ENCODE measurements around the gene KIAA1958. TPM values are rescaled to one million over a fixed set of nuclear protein-coding genes. Genes with fewer than 3 reads are reported as not detected.

KIAA1958 gene
- total and polyA plus RNA-seq, 7 donors: 0.60 to 8.0 (median 4.3) TPM

GRCh38 chr9:112447283-112447761 is 39.3 kb upstream of the KIAA1958 start:
- Histone ChIP-seq H3K4me3 (no peak overlapping the region), H3K36me3 (peaks cover 0 to 12% (median 0%) of the 10 kb centered on the region in 4 donors), H3K27me3 (no peaks in the 10 kb centered on the region), H3K4me1 (peaks cover 0 to 17% (median 11%) of the 10 kb centered on the region in 4 donors), H3K9me3 (no peaks in the 10 kb centered on the region), H3K27ac (peak overlapping the region; percentile 25 to 55 (median 37))
- WGBS, 2 donors: 36 to 44% methylated on average over 2 of the region's 2 CpGs
- TF ChIP-seq EP300 (IDR thresholded peaks at IDR 0.05): no peak
- peak; percentile 13 to 44 (median 31) for TF ChIP-seq POLR2AphosphoS5 (IDR thresholded peaks at IDR 0.05)
- intact Hi-C loops (cut with DNase I): no loop called here
- DNase-seq: no peak

GRCh38 chr9:112462855-112463254 is 23.8 kb upstream of the KIAA1958 start:
- WGBS, 2 donors: 95 to 98% methylated on average over 1 of the region's 1 CpG
- no peak overlapping the region for H3K4me3 ChIP-seq
- intact Hi-C loops (cut with DNase I): no loop called here
- TF ChIP-seq POLR2AphosphoS5 (IDR thresholded peaks at IDR 0.05): no peak
- TF ChIP-seq CTCF (IDR thresholded peaks at IDR 0.05): no peak
- no peaks in the 10 kb centered on the region for H3K27me3 ChIP-seq
- no peak for DNase-seq
- H3K9me3 ChIP-seq: peaks cover 0 to 4% (median 0%) of the 10 kb centered on the region in 4 donors
- no peak overlapping the region for H3K27ac ChIP-seq
- H3K4me1 ChIP-seq: no peaks in the 10 kb centered on the region
- peaks cover 0 to 67% (median 14%) of the 10 kb centered on the region in 4 donors for H3K36me3 ChIP-seq

- 98 to 99% methylated on average over 4 of the region's 4 CpGs for WGBS, 2 donors
- DNase-seq: no peak
- Histone ChIP-seq H3K27ac (no peak overlapping the region), H3K9me3 (peaks cover 0 to 4% (median 0%) of the 10 kb centered on the region in 4 donors), H3K27me3 (no peaks in the 10 kb centered on the region), H3K36me3 (peaks cover 0 to 57% (median 4%) of the 10 kb centered on the region in 4 donors), H3K4me1 (no peaks in the 10 kb centered on the region), H3K4me3 (no peak overlapping the region)
- intact Hi-C loops (cut with DNase I): no loop called here
- TF ChIP-seq EP300 (IDR thresholded peaks at IDR 0.05) (no peak), POLR2AphosphoS5 (IDR thresholded peaks at IDR 0.05) (no peak), POLR2A (IDR thresholded peaks at IDR 0.05) (no peak), CTCF (IDR thresholded peaks at IDR 0.05) (no peak)
Observed at GRCh38 chr9:112465352-112465751, 21.3 kb upstream of the KIAA1958 start.

GRCh38 chr9:112472996-112473395 is 13.6 kb upstream of the KIAA1958 start:
- TF ChIP-seq POLR2A (IDR thresholded peaks at IDR 0.05) (no peak), CTCF (IDR thresholded peaks at IDR 0.05) (no peak), EP300 (IDR thresholded peaks at IDR 0.05) (no peak), POLR2AphosphoS5 (IDR thresholded peaks at IDR 0.05) (no peak)
- Histone ChIP-seq H3K27me3 (no peaks in the 10 kb centered on the region), H3K9me3 (peaks cover 0 to 4% (median 0%) of the 10 kb centered on the region in 4 donors), H3K27ac (no peak overlapping the region), H3K4me3 (no peak overlapping the region), H3K36me3 (peaks cover 0 to 31% (median 2%) of the 10 kb centered on the region in 4 donors), H3K4me1 (no peaks in the 10 kb centered on the region)
- DNase-seq: no peak
- intact Hi-C loops (cut with DNase I): no loop called here
- WGBS, 2 donors: 89 to 94% methylated on average over 3 of the region's 3 CpGs

- Histone ChIP-seq H3K4me3 (no peak overlapping the region), H3K9me3 (peaks cover 0 to 4% (median 0%) of the 10 kb centered on the region in 4 donors), H3K27ac (no peak overlapping the region), H3K36me3 (peaks cover 0 to 31% (median 2%) of the 10 kb centered on the region in 4 donors), H3K4me1 (no peaks in the 10 kb centered on the region), H3K27me3 (no peaks in the 10 kb centered on the region)
- DNase-seq: no peak
- 98 to 99% methylated on average over 2 of the region's 2 CpGs for WGBS, 2 donors
- TF ChIP-seq POLR2A (IDR thresholded peaks at IDR 0.05) (no peak), EP300 (IDR thresholded peaks at IDR 0.05) (no peak), CTCF (IDR thresholded peaks at IDR 0.05) (no peak), POLR2AphosphoS5 (IDR thresholded peaks at IDR 0.05) (no peak)
- intact Hi-C loops (cut with DNase I): no loop called here
Observed at GRCh38 chr9:112473986-112474385, 12.6 kb upstream of the KIAA1958 start.

Data from sigmoid colon (tissue), 7 donors.